ENCODE measurements around the gene RAPGEF4. TPM values are rescaled to one million over a fixed set of nuclear protein-coding genes. Genes with fewer than 3 reads are reported as not detected.

The RAPGEF4 gene
- total RNA-seq, 1 donor from 2014 or later: 1.7 TPM

- Mint-ChIP-seq H3K27ac (ENCODE audit: unreplicated experiment) (peak overlapping the region; percentile 16), H3K27me3 (ENCODE audit: low read depth) (no peaks in the 10 kb centered on the region), H3K4me3 (no peak overlapping the region), H3K9me3 (no peaks in the 10 kb centered on the region), H3K4me1 (peaks cover 4% of the 10 kb centered on the region), H3K36me3 (ENCODE audit: low read depth) (no peaks in the 10 kb centered on the region)
- TF ChIP-seq CTCF (conservative IDR thresholded peaks at IDR 0.05): no peak
- no peak for DNase-seq (ENCODE audit: low read depth, low spot score)
These were observed 37.0 kb downstream of the RAPGEF4 start for GRCh38 chr2:172772633-172773032.

- H3K27ac Mint-ChIP-seq (ENCODE audit: unreplicated experiment): no peak overlapping the region
These were observed 38.7 kb downstream of the RAPGEF4 start for GRCh38 chr2:172774302-172774701.

GRCh38 chr2:172775319-172775718 is 39.7 kb downstream of the RAPGEF4 start:
- TF ChIP-seq CTCF (conservative IDR thresholded peaks at IDR 0.05): no peak
- H3K4me1 Mint-ChIP-seq: peaks cover 5% of the 10 kb centered on the region

More at GRCh38 chr2:172774302-172774701, 38.7 kb downstream of the RAPGEF4 start:
- TF ChIP-seq CTCF (conservative IDR thresholded peaks at IDR 0.05): no peak
- no peaks in the 10 kb centered on the region for H3K27me3 Mint-ChIP-seq (ENCODE audit: low read depth)
- DNase-seq (ENCODE audit: low read depth, low spot score): no peak
- no peaks in the 10 kb centered on the region for H3K36me3 Mint-ChIP-seq (ENCODE audit: low read depth)
- H3K4me1 Mint-ChIP-seq: peaks cover 5% of the 10 kb centered on the region
- no peaks in the 10 kb centered on the region for H3K9me3 Mint-ChIP-seq
- no peak overlapping the region for H3K4me3 Mint-ChIP-seq

GRCh38 chr2:172777431-172777830 is 41.8 kb downstream of the RAPGEF4 start:
- H3K9me3 Mint-ChIP-seq: peaks cover 3% of the 10 kb centered on the region
- H3K27ac Mint-ChIP-seq (ENCODE audit: unreplicated experiment): no peak overlapping the region
- H3K4me1 Mint-ChIP-seq: peaks cover 7% of the 10 kb centered on the region
- no peak for DNase-seq (ENCODE audit: low read depth, low spot score)
- no peaks in the 10 kb centered on the region for H3K27me3 Mint-ChIP-seq (ENCODE audit: low read depth)
- H3K36me3 Mint-ChIP-seq (ENCODE audit: low read depth): no peaks in the 10 kb centered on the region
- no peak overlapping the region for H3K4me3 Mint-ChIP-seq
- TF ChIP-seq CTCF (conservative IDR thresholded peaks at IDR 0.05): no peak

More at GRCh38 chr2:172775319-172775718, 39.7 kb downstream of the RAPGEF4 start:
- Mint-ChIP-seq H3K4me3 (no peak overlapping the region), H3K27ac (ENCODE audit: unreplicated experiment) (no peak overlapping the region), H3K27me3 (ENCODE audit: low read depth) (no peaks in the 10 kb centered on the region), H3K36me3 (ENCODE audit: low read depth) (no peaks in the 10 kb centered on the region), H3K9me3 (peaks cover 2% of the 10 kb centered on the region)
- no peak for DNase-seq (ENCODE audit: low read depth, low spot score)

GRCh38 chr2:172782506-172783164 is 47.0 kb downstream of the RAPGEF4 start:
- H3K27ac Mint-ChIP-seq (ENCODE audit: unreplicated experiment): peak overlapping the region; percentile 70
- H3K4me1 Mint-ChIP-seq: peaks cover 20% of the 10 kb centered on the region
- no peak overlapping the region for H3K4me3 Mint-ChIP-seq
- DNase-seq (ENCODE audit: low read depth, low spot score): no peak
- peaks cover 2% of the 10 kb centered on the region for H3K36me3 Mint-ChIP-seq (ENCODE audit: low read depth)
- H3K9me3 Mint-ChIP-seq: peaks cover 5% of the 10 kb centered on the region
- H3K27me3 Mint-ChIP-seq (ENCODE audit: low read depth): no peaks in the 10 kb centered on the region
- no peak for TF ChIP-seq CTCF (conservative IDR thresholded peaks at IDR 0.05)
